Transverse colon (tissue), 4 donors: ENCODE data around the gene KLHDC8A.
"Not testable (repeated sequence)": the region's sequence is repeated elsewhere in the genome, so short reads cannot be mapped to it uniquely, and the experiment has no call there.

Experiments used
- CTCF ChIP-seq, 5 experiments: fragments of 200-600 bp in 3 of 5; fragments of 450-650 bp in 2 of 5; sonication (generic) in 3 of 5; IDR thresholded peaks; 1 replicate in 2 of 5; 2 replicates in 3 of 5; pipeline ENCODE4 v1.5.1; 2016 to 2017; ENCODE audit warnings: antibody characterized with exemption in 5 of 5, inconsistent platforms in 3 of 5, mild to moderate bottlenecking in 2 of 5, moderate library complexity in 1 of 5
- EP300 ChIP-seq: sonication (generic); formaldehyde crosslinking; IDR thresholded peaks from one replicate; pipeline ENCODE4 v1.6.1; 2017; ENCODE audit warnings: antibody characterized with exemption, low read depth
- POLR2A ChIP-seq: fragments of 450-650 bp; IDR thresholded peaks from one replicate; pipeline ENCODE4 v1.6.1; 2016; ENCODE audit warnings: antibody characterized with exemption, mild to moderate bottlenecking, moderate library complexity
- POLR2AphosphoS5 ChIP-seq, 3 donors: sonication (generic); formaldehyde crosslinking; IDR thresholded peaks; one replicate each; pipeline ENCODE4 v1.6.1; 2016; ENCODE audit warnings: antibody characterized with exemption in 3 of 3

- not testable (repeated sequence) for TF ChIP-seq POLR2AphosphoS5 (IDR thresholded peaks at IDR 0.05); CTCF (IDR thresholded peaks at IDR 0.05); EP300; POLR2A
These were observed 8.4 kb upstream of the KLHDC8A start for GRCh38 chr1:205365086-205365485.
